Neural progenitor cell (in vitro differentiated cells): ENCODE data around the gene NFATC2.

Experiments used
- EZH2 ChIP-seq: fragments of 200-600 bp; sonication (generic); IDR thresholded peaks from 2 replicates; pipeline ENCODE4 v1.6.1; 2017; ENCODE audit warnings: antibody characterized with exemption, mild to moderate bottlenecking, moderate library complexity
- TF ChIP-seq, protein P1 (sequence below): fragments of 200-600 bp; sonication (generic); IDR thresholded peaks from 2 replicates; pipeline ENCODE4 v1.5.1; 2017; ENCODE audit warnings: antibody characterized with exemption, mild to moderate bottlenecking

- TF ChIP-seq, protein P1, sequence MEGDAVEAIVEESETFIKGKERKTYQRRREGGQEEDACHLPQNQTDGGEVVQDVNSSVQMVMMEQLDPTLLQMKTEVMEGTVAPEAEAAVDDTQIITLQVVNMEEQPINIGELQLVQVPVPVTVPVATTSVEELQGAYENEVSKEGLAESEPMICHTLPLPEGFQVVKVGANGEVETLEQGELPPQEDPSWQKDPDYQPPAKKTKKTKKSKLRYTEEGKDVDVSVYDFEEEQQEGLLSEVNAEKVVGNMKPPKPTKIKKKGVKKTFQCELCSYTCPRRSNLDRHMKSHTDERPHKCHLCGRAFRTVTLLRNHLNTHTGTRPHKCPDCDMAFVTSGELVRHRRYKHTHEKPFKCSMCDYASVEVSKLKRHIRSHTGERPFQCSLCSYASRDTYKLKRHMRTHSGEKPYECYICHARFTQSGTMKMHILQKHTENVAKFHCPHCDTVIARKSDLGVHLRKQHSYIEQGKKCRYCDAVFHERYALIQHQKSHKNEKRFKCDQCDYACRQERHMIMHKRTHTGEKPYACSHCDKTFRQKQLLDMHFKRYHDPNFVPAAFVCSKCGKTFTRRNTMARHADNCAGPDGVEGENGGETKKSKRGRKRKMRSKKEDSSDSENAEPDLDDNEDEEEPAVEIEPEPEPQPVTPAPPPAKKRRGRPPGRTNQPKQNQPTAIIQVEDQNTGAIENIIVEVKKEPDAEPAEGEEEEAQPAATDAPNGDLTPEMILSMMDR, result no peak
- no peak for TF ChIP-seq EZH2
Observed at GRCh38 chr20:51391926-51392325, 150.6 kb downstream of the NFATC2 start.
